ENCODE measurements around the gene UBA52.
"Not testable (repeated sequence)": the region's sequence is repeated elsewhere in the genome, so short reads cannot be mapped to it uniquely, and the experiment has no call there.

The UBA52 gene

GRCh38 chr19:18587561-18587960 lies 15.9 kb downstream of the UBA52 start:
- H3K4me1 ChIP-seq (ENCODE audit: insufficient read depth, low read length): peaks cover 5% of the 10 kb centered on the region; the same call in 1 of the 2 replicates
- no peaks in the 10 kb centered on the region for H3K9me3 ChIP-seq (ENCODE audit: insufficient read depth, low read depth, low read length)
- 94% methylated on average over 10 of the region's 12 CpGs for WGBS
- peaks cover 4% of the 10 kb centered on the region; the same call in 1 of the 2 replicates for H3K36me3 ChIP-seq (ENCODE audit: insufficient read depth, low read length)
- H3K27me3 ChIP-seq (ENCODE audit: insufficient read depth, low read length): no peaks in the 10 kb centered on the region
- no peak overlapping the region for H3K4me3 ChIP-seq (ENCODE audit: low read length)
- no peak overlapping the region for H3K9ac ChIP-seq (ENCODE audit: low read depth, low read length)
- no peak overlapping the region for H3K27ac ChIP-seq (ENCODE audit: low read depth, low read length)

GRCh38 chr19:18587962-18588610 lies 16.4 kb downstream of the UBA52 start:
- 59% methylated on average over 16 of the region's 16 CpGs for WGBS
- Histone ChIP-seq H3K9me3 (ENCODE audit: insufficient read depth, low read depth, low read length) (no peaks in the 10 kb centered on the region), H3K4me1 (ENCODE audit: insufficient read depth, low read length) (peaks cover 5% of the 10 kb centered on the region), H3K9ac (ENCODE audit: low read depth, low read length) (peak overlapping the region; percentile 92), H3K27ac (ENCODE audit: low read depth, low read length) (peak overlapping the region; percentile 95), H3K27me3 (ENCODE audit: insufficient read depth, low read length) (no peaks in the 10 kb centered on the region), H3K36me3 (ENCODE audit: insufficient read depth, low read length) (peaks cover 4% of the 10 kb centered on the region; the same call in 1 of the 2 replicates), H3K4me3 (ENCODE audit: low read length) (peak overlapping the region; percentile 83)

DNA sequence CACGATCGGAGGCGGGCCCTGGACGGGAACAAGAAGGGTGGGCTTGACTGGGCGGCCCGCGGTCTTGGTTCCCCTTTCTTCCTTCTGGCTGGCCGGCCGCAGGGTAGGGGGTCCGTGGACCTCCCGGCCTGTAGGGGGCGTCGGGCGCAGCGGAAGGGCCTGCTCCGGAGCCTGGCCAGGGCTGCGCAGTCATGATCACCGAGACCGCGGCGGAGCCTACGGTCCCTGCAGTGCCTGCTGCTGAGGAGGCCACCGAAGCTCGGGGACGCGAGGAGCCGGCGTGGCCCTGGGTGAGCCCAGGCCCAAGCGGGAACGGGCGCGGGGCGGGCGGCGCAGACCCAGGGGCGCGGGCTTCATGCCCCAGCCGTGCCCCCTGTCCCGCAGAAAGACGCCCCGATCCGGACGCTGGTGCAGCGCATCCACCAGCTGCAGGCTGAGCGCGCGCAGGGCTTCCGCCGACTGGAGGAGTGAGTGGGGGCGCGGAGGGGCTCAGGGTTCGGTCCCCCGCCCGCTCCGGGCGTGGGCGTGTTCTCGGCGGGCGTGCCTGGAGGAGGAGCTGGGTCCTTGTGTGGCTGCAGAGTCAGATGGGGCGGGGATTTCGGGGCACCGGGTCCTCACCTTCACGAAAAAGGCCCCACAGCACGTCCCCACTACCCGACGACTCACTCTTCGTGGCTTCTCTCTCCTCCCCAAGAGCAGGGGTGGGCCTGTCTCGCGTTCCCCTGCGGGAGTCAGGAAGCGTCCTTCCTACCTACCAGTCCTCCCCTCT lies 17.1 kb downstream of the UBA52 start, which contains the start of gene REX1BD:
REX1BD (plus strand) TSS at position 188 of the 769 bp plus-strand sequence; CDS start at position 192, 4 bp downstream.
- Histone ChIP-seq H3K27me3 (ENCODE audit: insufficient read depth, low read length) (no peaks in the 10 kb centered on the region), H3K4me1 (ENCODE audit: insufficient read depth, low read length) (peaks cover 9% of the 10 kb centered on the region), H3K9me3 (ENCODE audit: insufficient read depth, low read depth, low read length) (no peaks in the 10 kb centered on the region), H3K36me3 (ENCODE audit: insufficient read depth, low read length) (peaks cover 4% of the 10 kb centered on the region; the same call in 1 of the 2 replicates), H3K4me3 (ENCODE audit: low read length) (peak within 1 kb of the TSS; percentile 83), H3K27ac (ENCODE audit: low read depth, low read length) (peak within 1 kb of the TSS; percentile 95), H3K9ac (ENCODE audit: low read depth, low read length) (peak within 1 kb of the TSS; percentile 92)
- under 1% methylated on average over 72 of the region's 72 CpGs for WGBS

DNA sequence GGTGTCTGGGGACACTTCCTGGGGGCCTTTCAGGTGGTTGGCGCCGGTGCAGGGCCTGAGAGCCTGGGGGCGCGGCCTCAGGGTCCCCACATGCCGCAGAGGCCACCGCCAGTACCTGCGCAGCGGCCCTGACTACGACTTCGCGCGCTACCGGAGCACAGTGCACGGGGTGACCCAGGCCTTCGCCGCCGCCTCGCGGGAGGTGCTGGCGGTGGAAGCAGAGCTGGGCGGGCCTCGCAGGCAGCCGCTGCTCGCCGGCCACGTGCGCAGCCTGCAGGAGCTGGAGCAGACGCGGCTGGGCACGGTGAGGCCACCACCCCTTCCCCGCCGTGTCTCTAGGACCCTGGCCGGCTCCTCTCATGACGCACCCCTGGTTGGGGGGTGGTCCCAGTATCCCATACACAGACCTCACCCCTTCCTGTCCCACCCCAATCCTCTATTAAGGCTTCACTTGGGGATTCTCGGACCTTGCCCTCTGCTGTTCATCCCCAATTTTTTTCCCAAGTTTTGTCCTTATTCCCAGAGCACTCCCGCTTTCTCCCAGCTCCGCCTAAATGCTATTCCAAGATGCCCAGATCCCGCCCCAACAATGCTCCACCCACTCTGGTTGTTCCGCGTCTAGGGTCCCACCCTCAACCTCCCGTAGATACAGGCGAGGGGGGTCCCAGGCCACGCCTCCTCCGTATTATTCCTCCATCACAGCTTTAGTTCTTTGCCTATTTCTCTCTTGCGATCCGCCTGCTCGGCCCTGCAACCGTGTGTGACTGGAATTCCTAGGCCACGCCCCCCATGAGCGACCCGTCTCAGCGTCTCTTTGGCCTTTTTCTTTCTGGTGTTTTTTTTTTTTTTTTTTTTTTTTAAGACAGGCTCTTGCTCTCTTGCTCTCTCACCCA lies 18.0 kb downstream of the UBA52 start:
- peak overlapping the region; percentile 95 for H3K27ac ChIP-seq (ENCODE audit: low read depth, low read length)
- H3K4me1 ChIP-seq (ENCODE audit: insufficient read depth, low read length): peaks cover 9% of the 10 kb centered on the region
- H3K36me3 ChIP-seq (ENCODE audit: insufficient read depth, low read length): peaks cover 4% of the 10 kb centered on the region; the same call in 1 of the 2 replicates
- peak overlapping the region; percentile 83 for H3K4me3 ChIP-seq (ENCODE audit: low read length)
- under 1% methylated on average over 50 of the region's 52 CpGs for WGBS
- peak overlapping the region; percentile 92 for H3K9ac ChIP-seq (ENCODE audit: low read depth, low read length)
- H3K9me3 ChIP-seq (ENCODE audit: insufficient read depth, low read depth, low read length): no peaks in the 10 kb centered on the region
- H3K27me3 ChIP-seq (ENCODE audit: insufficient read depth, low read length): no peaks in the 10 kb centered on the region; the same call in 1 of the 2 replicates

GRCh38 chr19:18590273-18591272 lies 18.9 kb downstream of the UBA52 start:
- peak overlapping the region; percentile 92 for H3K9ac ChIP-seq (ENCODE audit: low read depth, low read length)
- 30% methylated on average over 40 of the region's 40 CpGs for WGBS
- H3K9me3 ChIP-seq (ENCODE audit: insufficient read depth, low read depth, low read length): no peaks in the 10 kb centered on the region
- H3K4me3 ChIP-seq (ENCODE audit: low read length): peak overlapping the region; percentile 83
- H3K4me1 ChIP-seq (ENCODE audit: insufficient read depth, low read length): peaks cover 12% of the 10 kb centered on the region
- peaks cover 4% of the 10 kb centered on the region; the same call in 1 of the 2 replicates for H3K36me3 ChIP-seq (ENCODE audit: insufficient read depth, low read length)
- H3K27ac ChIP-seq (ENCODE audit: low read depth, low read length): peak overlapping the region; percentile 72
- H3K27me3 ChIP-seq (ENCODE audit: insufficient read depth, low read length): no peaks in the 10 kb centered on the region; the same call in 1 of the 2 replicates

GRCh38 chr19:18591735-18592385 lies 20.2 kb downstream of the UBA52 start:
- H3K27ac ChIP-seq (ENCODE audit: low read depth, low read length): no peak overlapping the region
- H3K9me3 ChIP-seq (ENCODE audit: insufficient read depth, low read depth, low read length): no peaks in the 10 kb centered on the region
- peaks cover 4% of the 10 kb centered on the region; the same call in 1 of the 2 replicates for H3K36me3 ChIP-seq (ENCODE audit: insufficient read depth, low read length)
- 95% methylated on average over 22 of the region's 22 CpGs for WGBS
- H3K4me3 ChIP-seq (ENCODE audit: low read length): no peak overlapping the region
- peaks cover 13% of the 10 kb centered on the region for H3K4me1 ChIP-seq (ENCODE audit: insufficient read depth, low read length)
- no peak overlapping the region for H3K9ac ChIP-seq (ENCODE audit: low read depth, low read length)
- no peaks in the 10 kb centered on the region; the same call in 1 of the 2 replicates for H3K27me3 ChIP-seq (ENCODE audit: insufficient read depth, low read length)

- not testable (repeated sequence) for H3K36me3 ChIP-seq (ENCODE audit: insufficient read depth, low read length); H3K27me3 ChIP-seq (ENCODE audit: insufficient read depth, low read length); H3K9ac ChIP-seq (ENCODE audit: low read depth, low read length); H3K27ac ChIP-seq (ENCODE audit: low read depth, low read length); H3K4me3 ChIP-seq (ENCODE audit: low read length); H3K9me3 ChIP-seq (ENCODE audit: insufficient read depth, low read depth, low read length)
- peaks cover 18% of the 10 kb centered on the region for H3K4me1 ChIP-seq (ENCODE audit: insufficient read depth, low read length)
- WGBS: 93% methylated on average over 5 of the region's 5 CpGs
Measured at GRCh38 chr19:18592732-18593131, 21.1 kb downstream of the UBA52 start.

DNA sequence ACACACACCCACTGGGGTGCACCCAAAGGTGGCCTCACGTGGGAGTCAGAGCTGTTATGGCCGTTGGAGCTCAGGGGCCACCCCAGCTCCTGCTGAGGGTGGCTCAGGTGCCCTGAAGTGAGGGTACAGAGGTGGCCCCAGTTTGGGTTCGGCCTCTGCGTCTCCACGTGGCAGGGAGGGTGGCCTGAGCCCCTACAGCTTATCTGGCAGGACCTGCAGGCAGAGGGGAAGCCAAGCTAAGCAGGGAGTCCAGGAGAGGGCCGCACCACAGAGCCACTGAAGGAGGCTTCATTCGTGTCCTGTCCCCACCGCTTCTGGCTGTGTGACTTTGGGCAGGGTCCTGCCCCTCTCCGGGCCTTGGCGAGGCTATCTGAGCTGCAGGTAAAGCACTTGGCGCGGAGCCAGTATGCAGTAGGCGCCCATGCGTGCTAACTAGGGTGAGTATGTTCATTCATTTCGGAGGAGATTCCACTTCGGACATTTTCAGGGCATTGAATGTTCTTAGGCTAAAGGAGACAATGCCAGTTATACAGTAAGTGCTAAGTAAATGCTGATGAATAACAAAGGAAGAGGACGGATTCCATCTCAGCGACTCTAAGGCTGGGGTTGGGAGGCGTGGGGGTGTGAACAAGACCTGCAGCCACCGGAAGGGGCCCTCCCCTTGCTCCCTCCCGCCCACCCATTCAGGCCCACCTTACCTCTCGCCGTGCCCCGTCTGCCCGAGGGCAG lies 21.9 kb downstream of the UBA52 start:
- Histone ChIP-seq H3K4me1 (ENCODE audit: insufficient read depth, low read length) (peaks cover 14% of the 10 kb centered on the region), H3K4me3 (ENCODE audit: low read length) (peak overlapping the region; percentile 42), H3K27ac (ENCODE audit: low read depth, low read length) (peak overlapping the region; percentile 89; the same call in 1 of the 2 replicates), H3K27me3 (ENCODE audit: insufficient read depth, low read length) (peaks cover 1% of the 10 kb centered on the region), H3K9me3 (ENCODE audit: insufficient read depth, low read depth, low read length) (no peaks in the 10 kb centered on the region), H3K36me3 (ENCODE audit: insufficient read depth, low read length) (peaks cover 4% of the 10 kb centered on the region; the same call in 1 of the 2 replicates), H3K9ac (ENCODE audit: low read depth, low read length) (peak overlapping the region; percentile 24)
- WGBS: 20% methylated on average over 23 of the region's 25 CpGs
